ENCODE measurements around the gene MACROD2.

The MACROD2 gene

DNA sequence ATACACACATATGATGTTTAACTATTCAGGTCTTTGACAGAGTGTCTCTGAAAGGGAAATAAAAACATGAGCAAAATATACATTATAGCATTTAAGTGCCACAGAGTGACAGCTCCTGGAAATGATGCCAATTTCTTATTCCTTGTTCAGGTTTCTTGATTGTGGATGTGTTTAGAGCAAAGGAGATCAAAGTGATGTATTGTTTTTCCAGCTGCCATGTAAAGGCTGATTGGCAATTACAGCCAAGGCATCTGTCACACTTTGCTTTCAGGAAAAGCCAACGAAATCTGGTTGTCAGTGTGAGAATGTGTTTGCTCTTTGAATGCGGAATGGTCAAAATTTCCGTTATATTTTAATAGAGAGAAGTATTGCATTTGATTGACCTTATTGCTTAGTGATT lies 689.9 kb downstream of the MACROD2 start:
- no peak for DNase-seq

DNA sequence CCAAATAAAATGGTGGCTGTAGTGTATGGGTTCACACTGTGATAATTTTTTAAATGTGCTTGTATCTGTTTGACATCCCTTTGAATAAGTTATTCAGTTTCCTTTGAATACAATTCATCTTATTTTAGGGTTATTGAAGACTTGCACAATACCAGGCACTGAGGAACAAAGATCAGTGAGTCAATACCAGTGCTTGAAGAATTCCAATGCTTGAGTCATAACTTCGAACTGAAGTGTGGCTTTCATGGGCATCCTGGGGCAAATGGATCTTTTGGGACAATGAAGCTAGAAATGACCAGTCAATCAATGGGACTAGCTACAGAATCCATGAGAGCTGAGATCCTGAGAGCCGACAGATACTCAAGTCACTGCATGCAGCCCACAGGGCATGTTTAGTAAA lies 692.0 kb downstream of the MACROD2 start:
- DNase-seq: no peak

DNA sequence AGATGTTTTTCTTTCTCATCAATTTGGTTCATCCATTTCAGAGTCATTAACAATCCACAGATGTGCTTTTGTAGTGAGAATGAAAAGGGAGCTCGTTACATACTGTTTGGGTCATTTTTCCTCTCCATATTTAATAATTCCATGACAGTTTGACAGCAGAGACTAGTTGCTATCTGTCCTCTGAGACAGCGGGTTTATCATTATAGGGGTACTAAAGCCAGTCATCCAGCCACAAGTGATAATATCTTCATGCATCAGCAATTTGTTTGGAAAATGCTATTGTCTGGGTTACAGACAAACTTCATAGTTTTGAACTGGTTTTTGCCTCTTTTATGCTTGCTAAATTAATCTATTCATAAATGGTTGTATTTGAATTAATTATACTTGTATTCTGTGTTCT lies 692.7 kb downstream of the MACROD2 start:
- no peak for DNase-seq

DNA sequence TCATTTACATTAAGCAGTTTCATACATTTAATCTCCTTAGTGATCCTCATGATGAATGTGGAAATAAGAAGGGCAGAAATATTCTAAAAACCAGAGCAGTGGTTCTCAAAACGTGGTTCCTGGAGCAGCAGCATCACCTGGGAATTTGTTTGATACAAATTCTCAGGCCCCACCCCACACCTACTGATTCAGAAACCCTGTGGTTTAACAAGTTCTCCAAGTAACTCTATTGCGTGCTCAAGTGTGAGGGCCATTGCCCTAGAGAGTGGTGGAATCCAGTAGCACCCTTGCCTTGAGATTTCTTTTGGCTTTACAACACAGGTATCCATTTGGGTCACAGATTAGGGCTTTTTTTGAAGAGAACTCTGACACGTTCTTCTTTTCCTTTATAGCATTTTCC lies 696.7 kb downstream of the MACROD2 start:
- DNase-seq: no peak

DNA sequence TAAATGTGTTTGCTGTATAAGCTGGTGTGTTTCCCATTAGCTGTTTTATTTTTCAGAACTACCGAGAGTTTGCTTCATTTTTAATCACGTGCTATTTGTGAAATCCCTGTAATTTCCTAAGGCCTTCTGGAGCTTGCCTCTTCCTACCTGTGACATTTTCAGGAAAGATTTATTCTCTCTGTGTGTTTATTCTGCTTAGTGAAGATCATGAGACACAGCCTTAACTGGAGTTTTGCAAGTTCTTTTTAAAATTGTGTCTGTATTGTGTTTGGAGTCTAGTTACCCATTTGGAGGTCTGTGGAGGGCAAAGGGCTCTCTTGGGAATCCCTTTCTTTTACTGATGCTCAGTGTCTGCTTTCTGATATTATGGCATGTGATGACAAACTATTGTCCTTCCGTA lies 701.2 kb downstream of the MACROD2 start:
- no peak for DNase-seq

DNA sequence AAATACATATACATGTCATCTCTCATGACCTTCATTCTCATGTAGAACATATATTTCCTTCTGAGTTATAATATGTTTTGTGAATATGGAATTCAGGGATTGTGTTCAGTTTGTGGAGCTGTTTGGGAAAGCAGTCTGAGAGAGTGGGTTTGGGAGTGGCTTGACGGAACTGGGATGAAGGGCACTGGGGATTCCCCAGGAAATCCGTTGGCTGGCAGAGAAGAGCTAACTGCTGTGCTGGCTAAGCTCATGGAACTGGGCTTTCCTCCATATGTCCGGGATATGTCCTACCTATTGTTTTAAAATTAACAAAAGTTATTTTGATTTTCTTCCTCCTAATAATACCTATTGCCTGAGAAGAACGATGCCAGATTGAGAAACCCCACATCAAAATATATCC lies 701.6 kb downstream of the MACROD2 start:
- no peak for DNase-seq

DNA sequence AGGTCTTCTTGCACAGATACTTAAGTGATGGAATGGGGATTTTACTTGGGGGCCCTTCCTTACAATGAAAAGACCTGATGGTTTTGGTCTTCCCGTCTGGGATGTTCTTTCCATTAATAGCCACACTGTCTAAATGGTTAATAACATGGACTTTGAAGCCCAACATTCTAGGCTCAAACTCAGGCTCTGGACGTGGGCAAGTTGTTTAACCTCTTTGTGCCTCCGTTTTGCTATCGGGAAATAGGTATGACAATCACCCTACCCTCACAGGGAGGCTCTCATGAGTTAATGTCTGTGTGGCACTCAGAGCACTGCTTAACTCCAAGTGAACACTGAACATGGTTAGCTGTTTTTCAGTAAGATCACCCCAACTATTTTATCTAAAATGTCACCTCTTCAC lies 702.8 kb downstream of the MACROD2 start:
- no peak for DNase-seq

DNA sequence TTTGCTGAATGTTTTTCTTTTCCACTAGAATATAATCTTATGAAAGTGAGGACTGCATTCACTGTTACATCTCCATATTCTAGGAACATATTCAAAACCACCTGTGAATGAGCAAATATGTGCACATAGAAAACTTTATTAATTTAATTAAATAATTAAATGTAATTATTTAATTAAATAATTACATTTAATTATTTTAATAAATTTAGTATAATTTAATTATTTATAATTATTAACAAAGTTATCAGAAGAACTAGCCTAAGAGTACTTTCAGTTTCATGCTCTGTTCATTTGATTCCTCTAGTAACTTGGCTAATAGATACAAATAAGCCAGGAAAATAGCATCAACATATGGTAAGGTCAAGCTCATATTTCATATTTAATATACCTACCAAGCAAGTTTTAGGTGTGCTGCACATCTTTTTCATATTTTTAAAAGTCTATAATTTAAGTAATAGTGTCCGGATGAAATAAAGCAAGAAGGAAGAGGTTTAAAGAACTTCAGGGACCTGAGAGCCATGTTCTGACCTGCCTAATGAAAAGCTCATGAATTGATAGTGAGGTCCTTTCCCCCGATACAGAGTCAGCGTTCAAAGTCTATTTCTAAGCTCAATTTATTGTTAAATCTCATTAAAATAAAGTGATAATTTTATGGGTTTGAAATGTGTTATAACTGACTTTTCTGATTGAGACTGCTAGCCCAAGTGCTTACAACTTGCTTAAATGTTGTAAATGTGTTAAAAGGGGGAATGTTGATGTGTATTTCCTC lies 703.5 kb downstream of the MACROD2 start:
- DNase-seq: no peak

DNA sequence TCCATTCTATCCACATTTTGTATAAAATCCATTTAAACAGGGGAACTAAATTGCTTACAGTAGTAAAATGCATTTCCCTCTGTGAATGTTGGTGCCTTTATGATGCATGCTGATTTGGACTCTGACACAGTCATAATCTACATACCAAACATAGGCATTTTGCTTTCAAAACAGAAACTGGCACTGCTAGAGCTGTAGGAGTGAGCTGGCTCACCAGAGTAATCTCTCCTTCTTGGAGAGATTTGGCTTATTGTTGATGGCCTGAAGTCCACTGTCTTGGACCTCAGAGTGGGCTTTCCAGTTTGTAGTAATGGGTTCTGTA lies 705.3 kb downstream of the MACROD2 start:
- DNase-seq: no peak

DNA sequence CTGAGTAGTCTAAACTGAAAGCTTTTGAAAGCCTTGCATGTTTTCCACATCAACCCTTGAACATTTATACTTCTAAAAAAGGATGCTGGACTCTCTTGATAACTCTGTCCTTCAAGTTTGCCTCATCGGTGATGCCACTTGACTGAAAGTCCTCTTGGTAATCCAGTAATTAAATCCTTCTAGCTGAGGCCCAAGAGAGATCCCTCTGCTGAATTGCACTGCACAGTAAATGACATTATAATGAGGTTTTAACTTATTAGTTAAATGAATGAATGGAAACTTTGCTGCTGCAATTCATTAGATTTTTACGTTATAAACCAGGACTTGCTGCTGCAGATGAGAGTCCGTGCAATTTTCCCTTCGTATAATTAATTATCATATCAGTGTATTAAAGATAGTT lies 706.0 kb downstream of the MACROD2 start:
- no peak for DNase-seq

DNA sequence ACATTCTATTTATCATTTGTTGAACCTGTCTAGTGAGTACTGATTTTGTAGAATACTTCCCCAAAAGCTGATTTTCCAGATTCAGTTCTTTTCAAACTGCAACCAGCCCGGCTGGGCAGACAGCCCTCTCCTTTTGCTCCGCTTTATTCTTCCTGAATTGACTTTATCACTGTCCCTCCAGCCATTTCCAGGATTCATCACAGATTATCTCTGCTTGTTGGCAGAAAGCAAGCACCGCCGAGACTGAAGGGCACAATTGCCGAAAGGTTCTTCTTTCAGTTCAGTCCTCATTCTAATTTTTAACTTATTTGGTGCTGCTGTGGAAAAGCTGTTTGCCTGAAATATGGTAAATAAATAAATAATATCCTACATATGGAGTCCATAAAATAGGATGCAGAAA lies 711.2 kb downstream of the MACROD2 start:
- DNase-seq: no peak

DNA sequence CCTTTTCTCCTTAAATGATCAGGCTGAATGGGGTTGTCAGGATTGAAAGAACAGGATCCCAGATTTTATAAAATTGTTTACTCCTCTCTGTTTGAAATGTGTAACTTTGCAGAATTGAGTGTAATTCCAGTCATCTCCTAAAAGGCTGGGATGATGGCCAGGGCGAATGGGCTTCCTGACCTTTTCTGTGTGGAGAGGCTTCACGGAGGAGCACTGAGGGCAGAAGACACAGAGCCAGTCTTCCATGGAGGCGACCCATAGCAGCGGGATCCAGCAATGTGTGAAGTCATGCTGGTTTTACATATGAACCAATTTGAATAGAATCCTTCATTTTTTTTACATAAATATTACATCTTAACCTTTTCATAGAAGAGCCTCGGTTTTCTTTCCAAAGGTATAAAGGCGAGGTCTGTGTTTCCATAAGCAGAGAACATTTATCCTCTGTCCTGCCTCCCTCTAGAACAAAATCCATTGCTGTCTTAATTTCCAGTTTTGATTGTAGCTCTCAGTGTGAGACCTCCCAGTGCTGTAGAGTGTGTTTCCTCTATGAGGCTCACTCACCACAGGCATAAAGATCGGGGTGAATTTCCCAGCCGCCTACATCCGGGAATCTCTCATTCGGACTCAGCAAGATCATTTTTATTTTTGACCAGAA lies 711.8 kb downstream of the MACROD2 start:
- no peak for DNase-seq

DNA sequence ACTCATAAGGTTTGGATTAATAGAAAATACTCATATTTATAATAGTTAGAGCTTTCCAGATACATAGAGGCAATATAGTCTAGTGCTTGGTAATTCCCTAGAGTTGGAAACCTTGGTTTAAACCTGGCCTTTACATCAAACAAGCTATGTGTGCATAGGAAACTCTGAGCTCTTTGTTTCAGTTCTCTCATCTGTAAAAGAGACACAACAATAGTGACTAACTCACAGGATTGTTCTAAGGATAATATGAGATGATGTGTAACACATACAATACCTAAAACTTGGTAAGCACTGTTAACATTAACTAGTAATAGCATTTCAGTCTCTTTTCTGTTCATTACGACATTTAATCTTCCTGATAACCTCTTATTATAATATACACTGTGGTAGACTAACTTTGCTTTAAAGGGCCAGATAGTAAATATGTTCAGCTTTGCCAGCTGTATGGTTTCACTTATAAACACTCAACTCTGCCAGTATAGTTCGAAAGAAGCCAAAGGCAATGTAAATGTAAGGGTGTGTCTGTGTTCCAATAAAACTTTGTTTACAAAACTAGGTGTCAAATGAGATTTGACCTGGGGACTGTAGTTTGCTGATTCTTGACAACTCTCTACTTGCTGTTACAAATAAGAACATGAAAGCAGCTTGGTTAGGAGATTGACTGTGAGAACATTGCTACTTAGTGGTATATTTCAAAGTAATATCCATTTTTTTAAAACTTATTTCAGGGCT lies 712.7 kb downstream of the MACROD2 start:
- DNase-seq: no peak

DNA sequence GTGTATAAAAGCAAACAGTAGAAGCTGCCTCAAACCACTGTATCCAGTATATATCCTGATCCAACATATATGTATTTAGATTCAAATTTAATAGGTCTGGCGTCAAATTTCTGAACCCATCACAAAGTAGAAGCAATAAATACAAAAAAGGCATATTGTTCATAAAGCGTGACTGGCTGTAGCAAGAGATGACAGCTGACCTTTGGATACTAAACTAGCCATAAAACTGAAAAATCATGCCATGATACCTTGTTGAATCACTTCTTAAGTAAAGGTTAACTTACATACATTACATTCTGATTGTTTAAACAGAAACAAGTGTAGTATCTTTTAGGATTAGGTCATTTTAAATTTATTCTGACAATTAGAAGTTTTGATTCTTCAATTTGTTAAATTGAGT lies 714.1 kb downstream of the MACROD2 start:
- DNase-seq: no peak

DNA sequence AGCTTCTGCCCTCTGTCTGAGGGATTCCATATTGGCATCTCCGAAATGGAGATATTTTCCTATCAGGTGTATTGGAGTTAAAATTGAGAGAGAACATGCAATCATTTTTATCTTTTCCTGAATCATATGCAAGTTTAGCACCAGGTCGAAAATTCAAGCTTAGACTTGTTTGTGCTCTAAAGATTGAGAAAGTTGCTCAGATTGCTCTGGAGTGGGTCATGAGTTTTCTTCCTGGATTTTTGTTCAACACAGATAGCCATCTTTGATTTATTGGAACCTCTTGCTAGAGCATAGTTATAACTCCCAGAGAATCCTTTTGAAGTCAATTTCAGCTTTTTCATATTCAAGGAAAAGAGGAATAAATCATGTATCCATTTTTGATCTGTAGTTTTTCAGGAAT lies 715.6 kb downstream of the MACROD2 start:
- no peak for DNase-seq

DNA sequence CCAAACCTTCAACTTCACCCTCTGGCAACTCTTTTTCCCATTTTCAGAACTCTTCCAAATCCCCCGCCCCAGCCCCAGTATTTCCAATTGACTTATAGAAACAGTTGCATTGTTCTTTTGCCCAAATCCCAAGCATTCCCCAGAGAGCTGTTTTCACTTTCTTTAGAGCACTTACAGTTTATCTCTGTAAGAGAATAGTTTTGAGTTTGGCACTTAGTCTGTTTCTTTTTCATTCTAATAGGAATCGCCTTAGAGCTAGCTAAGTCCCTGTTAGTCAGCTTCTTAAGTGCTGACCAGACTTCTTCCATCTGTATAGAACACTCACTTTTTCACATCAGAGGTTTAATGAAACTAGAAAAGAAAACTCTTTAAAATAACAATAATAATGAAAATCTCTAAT lies 716.3 kb downstream of the MACROD2 start:
- no peak for DNase-seq

DNA sequence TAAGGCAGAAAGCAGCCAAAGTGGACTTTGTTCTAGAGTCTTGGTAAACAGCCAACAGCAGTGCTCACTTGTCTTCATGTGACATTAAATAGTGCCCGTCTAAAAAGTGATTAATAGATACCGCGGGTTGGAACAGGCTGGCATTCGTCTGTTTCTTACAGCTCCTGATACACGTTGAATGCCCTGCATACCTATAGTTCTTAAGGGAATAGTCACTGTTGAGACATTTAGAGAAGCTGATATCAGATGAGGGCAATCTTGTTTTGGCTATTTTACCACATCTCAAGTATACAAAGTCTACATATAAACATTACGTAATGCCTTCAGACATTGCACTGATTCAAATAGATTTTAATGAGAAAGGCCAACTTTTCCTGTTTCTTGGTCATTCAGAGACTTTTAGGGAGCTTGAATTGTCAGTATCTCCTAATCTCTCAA lies 717.0 kb downstream of the MACROD2 start:
- no peak for DNase-seq

DNA sequence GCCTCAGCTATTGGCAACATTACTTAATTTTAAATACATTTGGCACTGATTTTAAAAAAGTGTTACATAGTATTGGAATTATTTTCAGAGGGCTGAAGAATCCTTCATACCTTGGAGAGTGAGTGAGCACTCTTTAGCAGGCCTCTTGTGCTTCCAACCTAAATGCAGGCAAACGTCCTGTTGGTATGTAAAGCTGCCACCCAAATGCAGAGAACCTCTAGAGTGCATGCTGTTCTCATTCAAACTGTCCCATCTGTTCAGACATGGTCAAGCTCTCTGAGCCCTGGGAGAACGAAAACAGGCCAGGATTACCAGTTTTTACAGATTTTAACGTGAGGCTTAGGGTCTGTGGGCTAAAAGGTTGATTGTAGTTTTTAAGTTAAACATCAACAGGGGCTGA lies 720.1 kb downstream of the MACROD2 start:
- DNase-seq: no peak

DNA sequence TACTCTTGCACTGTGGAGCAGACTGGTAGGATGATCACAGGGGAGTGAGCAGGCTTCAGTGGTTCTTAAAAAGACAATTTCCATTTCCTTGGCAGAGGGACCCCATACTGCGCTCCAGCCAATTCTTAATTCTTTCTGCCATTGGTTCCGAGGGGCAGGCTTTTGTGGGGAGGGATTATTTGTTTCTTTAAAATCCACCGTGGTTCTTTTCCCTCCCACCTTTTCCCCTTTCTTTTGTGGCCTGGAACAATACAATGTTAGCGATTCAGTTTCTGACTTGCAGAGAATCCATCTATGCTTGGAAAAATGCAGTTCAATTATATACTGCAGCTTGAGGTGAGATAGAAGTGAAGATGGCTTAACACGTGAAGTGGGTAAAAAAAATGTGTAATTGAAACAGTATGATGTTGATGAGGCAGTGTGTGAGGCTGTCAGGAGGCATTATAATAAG lies 721.1 kb downstream of the MACROD2 start:
- DNase-seq: no peak

DNA sequence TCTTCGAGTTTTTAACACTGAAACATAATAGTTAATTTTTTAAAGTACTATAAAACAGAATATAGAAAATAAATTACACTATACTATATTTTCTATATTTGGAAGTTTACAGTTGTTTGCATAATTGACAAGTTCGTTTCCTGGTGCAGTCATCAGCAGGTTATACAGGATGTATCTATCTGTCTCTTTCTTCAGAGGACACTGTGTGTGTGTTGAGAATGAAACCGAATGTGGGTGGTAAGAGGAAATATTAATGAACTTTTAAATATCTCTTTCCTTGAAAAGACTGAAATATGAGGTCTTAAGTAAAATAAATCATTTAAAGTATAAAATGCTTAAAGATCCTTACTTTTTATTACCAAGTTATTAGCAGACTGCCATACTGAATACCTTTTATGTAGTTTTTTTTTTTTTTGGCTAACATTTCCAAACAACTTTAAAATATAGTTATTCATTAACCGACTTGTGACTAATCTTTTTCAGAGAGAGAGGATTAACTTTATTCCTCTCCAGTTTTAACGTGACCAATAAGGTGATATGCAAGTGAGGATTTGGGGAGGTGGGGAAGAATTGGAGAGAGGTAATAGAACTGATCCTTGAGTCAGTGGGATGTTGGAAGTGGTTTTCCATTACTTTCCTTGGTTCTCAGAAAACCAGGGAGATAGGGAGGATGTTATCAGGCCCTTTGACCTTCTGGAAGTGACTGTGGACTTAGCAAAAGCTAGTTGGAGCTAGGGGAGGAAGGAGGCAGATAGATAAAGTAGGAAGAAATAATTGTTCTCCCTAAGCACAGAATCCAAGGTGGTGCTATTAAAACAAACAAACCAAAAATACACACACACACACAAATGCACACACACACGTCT lies 722.1 kb downstream of the MACROD2 start:
- no peak for DNase-seq

DNA sequence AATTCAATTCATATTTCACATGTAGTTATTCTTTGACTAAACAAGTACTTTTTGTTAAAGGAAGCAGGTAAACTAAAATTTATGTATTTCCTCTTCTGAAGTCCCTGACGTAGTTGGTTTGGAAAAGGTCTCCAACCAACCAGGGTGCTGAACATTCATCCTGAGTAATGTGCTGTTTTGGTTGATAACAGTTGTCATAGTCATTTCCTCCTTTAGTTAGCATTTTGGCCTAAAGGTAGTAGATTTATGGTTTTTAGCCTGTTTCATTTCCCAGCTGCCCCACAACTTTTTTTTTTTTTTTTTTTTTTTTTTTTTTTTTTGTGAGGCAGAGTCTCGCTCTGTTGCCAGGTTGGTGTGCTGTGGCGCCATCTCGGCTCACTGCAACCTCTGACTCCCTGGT lies 724.9 kb downstream of the MACROD2 start:
- DNase-seq: no peak

DNA sequence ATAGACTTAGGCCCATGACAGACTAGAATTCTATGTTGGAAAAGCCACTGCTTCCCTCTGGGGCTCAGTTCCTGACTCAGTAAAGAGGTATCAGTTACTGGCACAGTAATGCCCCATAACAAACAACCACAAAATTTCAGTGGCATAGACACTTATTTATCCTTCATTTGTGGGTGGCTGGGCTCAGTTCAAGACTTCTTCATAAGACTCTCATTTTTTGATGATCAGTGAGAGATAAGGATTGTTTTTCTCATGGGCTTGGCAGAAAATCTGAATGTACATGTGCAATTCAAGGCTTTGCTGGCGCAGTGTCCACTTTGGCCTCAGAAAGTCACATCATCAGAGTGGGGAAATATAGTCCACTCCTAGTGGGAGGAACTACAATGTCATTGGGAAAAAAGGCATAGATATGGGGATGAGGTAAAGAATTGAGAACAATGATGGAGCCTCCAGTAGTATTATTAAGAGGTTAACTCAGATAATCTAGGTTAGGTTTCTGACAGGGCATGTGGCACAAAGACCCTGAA lies 726.7 kb downstream of the MACROD2 start:
- DNase-seq: no peak

DNA sequence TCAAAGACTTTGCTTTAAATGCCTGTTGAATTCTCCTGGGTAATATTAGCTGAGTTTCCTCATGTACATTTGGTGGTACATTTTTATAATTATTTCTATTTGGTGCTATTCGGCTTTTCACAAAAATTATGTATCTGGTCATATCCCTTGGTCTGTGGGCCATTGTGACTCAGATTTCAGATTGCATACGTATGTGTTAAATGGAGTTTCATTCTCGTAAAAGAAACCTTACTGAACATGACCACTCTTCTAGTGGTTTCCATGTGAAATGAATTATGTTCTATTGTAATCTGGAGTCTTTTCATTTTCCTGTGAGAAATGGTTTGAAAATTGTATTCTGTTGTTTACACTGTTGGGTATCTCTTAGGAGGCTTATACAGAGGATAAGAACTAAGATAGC lies 728.3 kb downstream of the MACROD2 start:
- DNase-seq: no peak
